H9 (cell line): ENCODE measurements around the gene COCH. TPM values are rescaled to one million over a fixed set of nuclear protein-coding genes. Genes with fewer than 3 reads are reported as not detected.

Experiments
- DNase-seq: peaks from one replicate; pipeline ENCODE4 v3.0.0-alpha.2; 2017
- H2AFZ ChIP-seq: one replicate; pipeline ENCODE4 v1.6.1; 2013; ENCODE audit warnings: mild to moderate bottlenecking, low read length, control low read depth, moderate library complexity
- H2AK5ac ChIP-seq: 2 replicates; pipeline ENCODE4 v1.6.1; 2013; ENCODE audit warnings: low read length, control low read depth, mixed read lengths; ENCODE audit not compliant: insufficient read length
- H2BK120ac ChIP-seq: one replicate; pipeline ENCODE4 v1.6.1; 2013; ENCODE audit warnings: low read depth, mild to moderate bottlenecking, low read length, control low read depth, inconsistent platforms; ENCODE audit not compliant: poor library complexity, severe bottlenecking
- H2BK12ac ChIP-seq: 2 replicates; pipeline ENCODE4 v1.6.1; 2013; ENCODE audit warnings: low read length, control low read depth, mixed read lengths, low read depth; ENCODE audit not compliant: insufficient read length
- H2BK15ac ChIP-seq: 2 replicates; pipeline ENCODE4 v1.6.1; 2013; ENCODE audit warnings: low read depth, low read length, control low read depth
- H2BK20ac ChIP-seq: one replicate; pipeline ENCODE4 v1.6.1; 2013; ENCODE audit warnings: low read depth, mild to moderate bottlenecking, low read length, control low read depth, inconsistent platforms; ENCODE audit not compliant: poor library complexity, severe bottlenecking
- H2BK5ac ChIP-seq: 2 replicates; pipeline ENCODE4 v1.6.1; 2013; ENCODE audit warnings: low read length, control low read depth, mixed read lengths; ENCODE audit not compliant: insufficient read length
- H3K14ac ChIP-seq: 2 replicates; pipeline ENCODE4 v1.6.1; 2013; ENCODE audit warnings: low read length, control low read depth; ENCODE audit not compliant: insufficient read depth
- H3K18ac ChIP-seq: 2 replicates; pipeline ENCODE4 v1.6.1; 2013; ENCODE audit warnings: low read depth, mild to moderate bottlenecking, mixed read lengths, low read length, control low read depth; ENCODE audit not compliant: insufficient read length
- H3K23ac ChIP-seq: 2 replicates; pipeline ENCODE4 v1.6.1; 2013; ENCODE audit warnings: low read length, control low read depth, mixed read lengths, low read depth; ENCODE audit not compliant: insufficient read length
- H3K23me2 ChIP-seq: 2 replicates; pipeline ENCODE4 v1.6.1; 2013; ENCODE audit warnings: low read depth, mild to moderate bottlenecking, mixed read lengths, low read length, control low read depth; ENCODE audit not compliant: insufficient read length, poor library complexity, severe bottlenecking
- H3K27ac ChIP-seq: 2 replicates; pipeline ENCODE4 v1.5.1; 2013; ENCODE audit warnings: low read length, control low read depth, mixed read lengths, low read depth; ENCODE audit not compliant: insufficient read length
- H3K27me3 ChIP-seq: 2 replicates; pipeline ENCODE4 v1.6.1; 2013; ENCODE audit warnings: low read length, control low read depth, inconsistent platforms; ENCODE audit not compliant: insufficient read depth
- H3K4ac ChIP-seq: 2 replicates; pipeline ENCODE4 v1.6.1; 2013; ENCODE audit warnings: low read depth, mild to moderate bottlenecking, control low read depth, inconsistent platforms, low read length, moderate library complexity
- H3K4me1 ChIP-seq: 2 replicates; pipeline ENCODE4 v1.6.1; 2013; ENCODE audit warnings: low read length, control low read depth, inconsistent platforms; ENCODE audit not compliant: insufficient read depth
- H3K4me2 ChIP-seq: 2 replicates; pipeline ENCODE4 v1.6.1; 2013; ENCODE audit warnings: low read length, control low read depth, mixed read lengths; ENCODE audit not compliant: insufficient read length, insufficient read depth
- H3K56ac ChIP-seq: 2 replicates; pipeline ENCODE4 v1.6.1; 2013; ENCODE audit warnings: low read depth, mild to moderate bottlenecking, mixed read lengths, low read length, control low read depth; ENCODE audit not compliant: insufficient read length
- H3K79me1 ChIP-seq: 2 replicates; pipeline ENCODE4 v1.6.1; 2013; ENCODE audit warnings: low read depth, mild to moderate bottlenecking, moderate library complexity, low read length, control low read depth, inconsistent platforms; ENCODE audit not compliant: insufficient read depth, poor library complexity, severe bottlenecking
- H3K79me2 ChIP-seq: 2 replicates; pipeline ENCODE4 v1.6.1; 2013; ENCODE audit warnings: low read length, control low read depth, inconsistent platforms; ENCODE audit not compliant: insufficient read depth
- H3K9ac ChIP-seq: 2 replicates; pipeline ENCODE4 v1.6.1; 2013; ENCODE audit warnings: low read length, control low read depth, mixed read lengths; ENCODE audit not compliant: insufficient read length; ENCODE audit errors: extremely low read depth
- H3K9me3 ChIP-seq: one replicate; pipeline ENCODE4 v1.6.1; 2013; ENCODE audit warnings: low read depth, low read length, inconsistent platforms; ENCODE audit not compliant: control insufficient read depth
- H3T11ph ChIP-seq: one replicate; pipeline ENCODE4 v1.6.1; 2013; ENCODE audit warnings: mild to moderate bottlenecking, low read length, control low read depth, inconsistent platforms
- H4K20me1 ChIP-seq: one replicate; pipeline ENCODE4 v1.6.1; 2013; ENCODE audit not compliant: control insufficient read depth, insufficient read length, insufficient read depth
- H4K5ac ChIP-seq: 2 replicates; pipeline ENCODE4 v1.6.1; 2013; ENCODE audit warnings: low read depth, mild to moderate bottlenecking, mixed read lengths, low read length, control low read depth; ENCODE audit not compliant: insufficient read length
- H4K8ac ChIP-seq: replicated peaks from 2 replicates; pipeline ENCODE4 v1.6.1; 2013; ENCODE audit warnings: low read length, control low read depth, mixed read lengths, low read depth; ENCODE audit not compliant: insufficient read length
- H4K91ac ChIP-seq: 2 replicates; pipeline ENCODE4 v1.6.1; 2013; ENCODE audit warnings: low read depth, mild to moderate bottlenecking, moderate library complexity, mixed read lengths, low read length, control low read depth; ENCODE audit not compliant: insufficient read length
- H3K27ac Mint-ChIP-seq, 3 experiments: 2 replicates in 2 of 3; 3 replicates in 1 of 3; pipeline ENCODE4 v1.8.0; 2020 to 2021; ENCODE audit warnings: mixed read lengths in 3 of 3, mild to moderate bottlenecking in 1 of 3, moderate library complexity in 1 of 3
- H3K27me3 Mint-ChIP-seq: 2 replicates; pipeline ENCODE4 v1.8.0; 2021; ENCODE audit warnings: low read depth, mild to moderate bottlenecking, moderate library complexity, mixed read lengths
- H3K36me3 Mint-ChIP-seq, 3 experiments: 2 replicates in 2 of 3; 3 replicates in 1 of 3; pipeline ENCODE4 v1.8.0; 2020 to 2021; ENCODE audit warnings: low read depth in 3 of 3, mixed read lengths in 3 of 3; ENCODE audit not compliant: insufficient read depth in 1 of 3
- H3K4me1 Mint-ChIP-seq, 2 experiments: 2 replicates each; pipeline ENCODE4 v1.8.0; 2020; ENCODE audit warnings: mixed read lengths in 2 of 2
- H3K4me3 Mint-ChIP-seq, 2 experiments: 2 replicates in 1 of 2; 3 replicates in 1 of 2; pipeline ENCODE4 v1.8.0; 2020 to 2021; ENCODE audit warnings: mild to moderate bottlenecking in 2 of 2, mixed read lengths in 2 of 2, moderate library complexity in 1 of 2
- H3K9me3 Mint-ChIP-seq, 2 experiments: 2 replicates in 1 of 2; 3 replicates in 1 of 2; pipeline ENCODE4 v1.8.0; 2020; ENCODE audit warnings: mild to moderate bottlenecking in 2 of 2, mixed read lengths in 2 of 2, moderate library complexity in 1 of 2
- CTCF ChIP-seq: fragments of 200-600 bp; sonication (generic); conservative IDR thresholded peaks from 3 replicates; pipeline ENCODE4 v1.8.0; 2021; ENCODE audit warnings: antibody characterized with exemption, mild to moderate bottlenecking
- WGBS: extraction: QIAGEN DNeasy Blood & Tissue Kit; methylation state at CpG from one replicate; pipeline ENCODE4 v1.1.7; 2013; ENCODE audit warnings: missing lambda C conversion rate, low lambda C conversion rate, mixed read lengths; ENCODE audit not compliant: insufficient read length; ENCODE audit errors: extremely low coverage; 5-methylcytosine and 5-hydroxymethylcytosine counted together
- total RNA-seq: library from RNA; stranded (reverse); gene quantifications from 2 replicates; pipeline ENCODE4 v1.2.1, GENCODE V29; 2021

Gene COCH
- total RNA-seq, 1 experiment from 2014 or later = 25.8 TPM

- Histone ChIP-seq H2BK5ac (no peak overlapping the region), H3K27ac (no peak overlapping the region), H3K4me2 (no peak overlapping the region), H4K5ac (no peak overlapping the region), H2AK5ac (no peak overlapping the region), H3K9me3 (no peaks in the 10 kb centered on the region), H2AFZ (no peak overlapping the region), H3K79me2 (no peaks in the 10 kb centered on the region), H3K9ac (no peak overlapping the region), H3K4me1 (no peaks in the 10 kb centered on the region), H3K14ac (no peak overlapping the region), H2BK15ac (no peak overlapping the region), H3K23ac (no peak overlapping the region), H3K23me2 (no peaks in the 10 kb centered on the region), H2BK12ac (no peak overlapping the region), H3K18ac (no peak overlapping the region), H3K56ac (no peak overlapping the region), H3T11ph (no peak overlapping the region), H2BK120ac (no peak overlapping the region), H3K27me3 (no peaks in the 10 kb centered on the region), H3K79me1 (no peaks in the 10 kb centered on the region), H4K20me1 (no peaks in the 10 kb centered on the region), H2BK20ac (no peak overlapping the region), H4K8ac (no peak overlapping the region), H4K91ac (no peak overlapping the region), H3K4ac (no peak overlapping the region)
- TF ChIP-seq CTCF = no peak
- Mint-ChIP-seq H3K4me3 (no peak overlapping the region), H3K36me3 (peaks cover 9 to 29% (median 19%) of the 10 kb centered on the region in 3 experiments; a peak in 5 of 7 replicates), H3K9me3 (no peaks in the 10 kb centered on the region), H3K27ac (no peak overlapping the region), H3K27me3 (no peaks in the 10 kb centered on the region), H3K4me1 (no peaks in the 10 kb centered on the region)
- no peak for DNase-seq
- WGBS = no CpG with 5 or more reads among the region's 2 CpGs
These were observed 41.2 kb downstream of the COCH start for GRCh38 chr14:30915596-30915995.
